ENCODE results near the gene ZNF521. TPM values are rescaled to one million over a fixed set of nuclear protein-coding genes. Genes with fewer than 3 reads are reported as not detected.

Gene ZNF521
- total RNA-seq, 2 donors from 2014 or later = 3.8 to 5.3 TPM

- no peaks in the 10 kb centered on the region for H3K36me3 ChIP-seq
- H3K9me3 ChIP-seq = no peaks in the 10 kb centered on the region
- H3K4me3 ChIP-seq = no peak overlapping the region
- intact Hi-C loops (cut with DNase I) = no loop called here
- H3K4me1 ChIP-seq = no peaks in the 10 kb centered on the region
- no peaks in the 10 kb centered on the region for H3K27me3 ChIP-seq
- no peak for TF ChIP-seq CTCF (IDR thresholded peaks at IDR 0.05)
- H3K9ac ChIP-seq (ENCODE audit: low read depth in 2 of 2, low read length in 2 of 2) = no peak overlapping the region
- H3K27ac ChIP-seq = no peak overlapping the region
- DNase-seq = no peak
Observed at GRCh38 chr18:25229081-25229480, 122.9 kb downstream of the ZNF521 start.

- intact Hi-C loops (cut with DNase I) = no loop called here
- no peak overlapping the region for H3K4me3 ChIP-seq
- H3K9me3 ChIP-seq = no peaks in the 10 kb centered on the region
- no peak for TF ChIP-seq CTCF (IDR thresholded peaks at IDR 0.05)
- no peaks in the 10 kb centered on the region for H3K4me1 ChIP-seq
- H3K9ac ChIP-seq (ENCODE audit: low read depth in 2 of 2, low read length in 2 of 2) = no peak overlapping the region
- no peaks in the 10 kb centered on the region for H3K27me3 ChIP-seq
- no peak overlapping the region for H3K27ac ChIP-seq
- DNase-seq = no peak
- H3K36me3 ChIP-seq = no peaks in the 10 kb centered on the region
Observed at GRCh38 chr18:25228410-25228809, 123.6 kb downstream of the ZNF521 start.

- no peak overlapping the region for H3K9ac ChIP-seq (ENCODE audit: low read depth in 2 of 2, low read length in 2 of 2)
- no peak overlapping the region for H3K4me3 ChIP-seq
- H3K9me3 ChIP-seq = no peaks in the 10 kb centered on the region
- no peaks in the 10 kb centered on the region for H3K27me3 ChIP-seq
- H3K27ac ChIP-seq = no peak overlapping the region
- H3K36me3 ChIP-seq = no peaks in the 10 kb centered on the region
- DNase-seq = no peak
- intact Hi-C loops (cut with DNase I) = no loop called here
- TF ChIP-seq CTCF (IDR thresholded peaks at IDR 0.05) = no peak
- no peaks in the 10 kb centered on the region for H3K4me1 ChIP-seq
Observed at GRCh38 chr18:25225151-25225550, 126.8 kb downstream of the ZNF521 start.

GRCh38 chr18:25223899-25224886 lies 127.8 kb downstream of the ZNF521 start:
- H3K9ac ChIP-seq (ENCODE audit: low read depth in 2 of 2, low read length in 2 of 2) = no peak overlapping the region
- TF ChIP-seq CTCF (IDR thresholded peaks at IDR 0.05) = no peak
- no peaks in the 10 kb centered on the region for H3K4me1 ChIP-seq
- H3K4me3 ChIP-seq = no peak overlapping the region
- intact Hi-C loops (cut with DNase I) = no loop called here
- no peaks in the 10 kb centered on the region for H3K9me3 ChIP-seq
- no peaks in the 10 kb centered on the region for H3K27me3 ChIP-seq
- H3K27ac ChIP-seq = no peak overlapping the region
- H3K36me3 ChIP-seq = no peaks in the 10 kb centered on the region
- DNase-seq = no peak

GRCh38 chr18:25223211-25223610 lies 128.8 kb downstream of the ZNF521 start:
- TF ChIP-seq CTCF (IDR thresholded peaks at IDR 0.05) = no peak
- Histone ChIP-seq H3K4me1 (no peaks in the 10 kb centered on the region), H3K4me3 (no peak overlapping the region), H3K27ac (no peak overlapping the region), H3K36me3 (no peaks in the 10 kb centered on the region), H3K9me3 (no peaks in the 10 kb centered on the region), H3K27me3 (no peaks in the 10 kb centered on the region), H3K9ac (ENCODE audit: low read depth in 2 of 2, low read length in 2 of 2) (no peak overlapping the region)
- intact Hi-C loops (cut with DNase I) = no loop called here
- DNase-seq = no peak

All from colonic mucosa (tissue), 4 donors.